ENCODE results near the gene FAM81A.

Gene FAM81A

DNA sequence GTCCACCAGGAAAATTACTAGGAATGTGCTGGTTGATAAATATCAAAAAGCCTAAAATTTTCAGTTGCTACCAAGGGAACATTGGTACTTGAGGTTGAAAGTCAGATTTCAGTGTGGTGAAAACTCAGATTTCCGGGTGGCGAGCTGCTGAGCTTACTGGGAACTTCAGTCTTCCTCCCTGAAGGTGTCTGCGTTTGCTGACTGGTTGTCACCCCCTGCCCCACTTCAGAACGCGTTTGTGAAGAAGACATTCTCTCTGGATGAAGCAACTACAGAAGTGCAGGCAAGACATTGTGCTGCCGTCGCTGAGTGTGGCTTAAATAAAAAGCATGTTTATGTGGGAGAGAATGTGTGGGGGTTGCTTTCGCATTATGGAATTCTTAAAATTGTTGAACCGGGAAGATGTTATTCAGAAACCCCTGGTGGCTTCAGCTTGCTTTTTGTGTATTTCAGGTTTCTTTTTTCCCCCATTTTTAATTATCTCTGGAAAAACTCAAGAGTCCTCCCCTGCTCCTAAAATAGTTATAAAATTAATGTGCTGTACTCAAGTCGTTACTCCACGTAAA is 7.1 kb downstream of the FAM81A start:
- no peak overlapping the region for H3K4me3 ChIP-seq (ENCODE audit: low read depth, low read length)
- no peak for TF ChIP-seq CTCF (IDR thresholded peaks at IDR 0.05; ENCODE audit: insufficient read depth, low read length, missing control alignments)
- no peak for DNase-seq (ENCODE audit: low read depth, low spot score)
- ChIA-PET CTCF (interaction anchor here (1.1 kb wide), 2 partner anchors 15 to 25 kb away, joined by 3 to 4 read pairs; no protein-coding TSS in a partner anchor), POLR2A (no interaction called here)

- CTCF ChIA-PET, result interaction anchor here (1.1 kb wide), 1 partner anchor 26 kb away, joined by 4 read pairs; no protein-coding TSS in a partner anchor
These were observed 8.4 kb downstream of the FAM81A start for GRCh38 chr15:59446232-59446957.

DNA sequence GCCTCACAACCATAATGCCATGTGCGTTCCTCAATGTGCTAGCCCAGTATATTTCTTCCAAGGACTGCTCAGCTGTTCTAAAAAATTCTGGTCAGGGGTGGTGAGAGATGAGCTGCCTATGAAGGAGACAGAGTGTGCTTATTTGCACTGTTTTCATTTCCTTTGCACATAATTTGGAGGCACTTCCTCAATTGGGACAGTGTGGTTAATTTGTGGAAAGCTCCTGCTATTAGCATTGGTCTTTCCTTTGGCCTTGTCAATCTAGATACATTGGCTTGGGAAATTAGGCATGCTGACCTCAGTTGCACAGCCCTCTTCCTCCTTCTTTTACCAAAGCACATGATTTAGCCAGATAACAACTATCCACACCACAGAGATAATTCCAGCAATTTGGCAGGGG is 9.4 kb downstream of the FAM81A start:
- ChIA-PET CTCF (no interaction called here), POLR2A (no interaction called here)
- no peak for DNase-seq (ENCODE audit: low read depth, low spot score)
- no peak for TF ChIP-seq CTCF (IDR thresholded peaks at IDR 0.05; ENCODE audit: insufficient read depth, low read length, missing control alignments)
- H3K4me3 ChIP-seq (ENCODE audit: low read depth, low read length), result no peak overlapping the region

More at GRCh38 chr15:59446232-59446957, 8.4 kb downstream of the FAM81A start:
- DNase-seq (ENCODE audit: low read depth, low spot score), result no peak
- no peak overlapping the region for H3K4me3 ChIP-seq (ENCODE audit: low read depth, low read length)
- POLR2A ChIA-PET, result no interaction called here
- no peak for TF ChIP-seq CTCF (IDR thresholded peaks at IDR 0.05; ENCODE audit: insufficient read depth, low read length, missing control alignments)

DNA sequence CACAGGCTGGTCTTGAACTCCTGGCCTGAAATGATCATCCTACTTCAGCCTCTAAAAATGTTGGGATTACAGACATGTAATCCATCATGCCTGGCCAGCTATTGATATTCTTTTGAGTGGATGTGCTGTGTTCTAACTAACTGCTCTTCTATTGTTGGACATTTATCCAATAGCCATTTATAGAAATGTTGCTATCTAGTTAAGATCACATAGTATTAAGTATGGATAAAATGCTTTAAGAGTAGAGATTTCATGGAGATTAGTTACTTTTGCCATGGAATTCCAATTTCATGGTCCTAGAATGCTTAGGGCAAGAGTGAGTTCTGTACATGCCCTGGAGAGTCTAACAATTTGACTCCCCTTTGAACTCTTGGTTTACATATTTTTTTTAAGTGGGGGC is 10.9 kb downstream of the FAM81A start:
- H3K4me3 ChIP-seq (ENCODE audit: low read depth, low read length), result no peak overlapping the region
- POLR2A ChIA-PET, result no interaction called here
- CTCF ChIA-PET, result interaction anchor here (1.0 kb wide), 1 partner anchor 10 kb away, joined by 4 read pairs; no protein-coding TSS in a partner anchor
- TF ChIP-seq CTCF (IDR thresholded peaks at IDR 0.05; ENCODE audit: insufficient read depth, low read length, missing control alignments), result no peak
- DNase-seq (ENCODE audit: low read depth, low spot score), result no peak

DNA sequence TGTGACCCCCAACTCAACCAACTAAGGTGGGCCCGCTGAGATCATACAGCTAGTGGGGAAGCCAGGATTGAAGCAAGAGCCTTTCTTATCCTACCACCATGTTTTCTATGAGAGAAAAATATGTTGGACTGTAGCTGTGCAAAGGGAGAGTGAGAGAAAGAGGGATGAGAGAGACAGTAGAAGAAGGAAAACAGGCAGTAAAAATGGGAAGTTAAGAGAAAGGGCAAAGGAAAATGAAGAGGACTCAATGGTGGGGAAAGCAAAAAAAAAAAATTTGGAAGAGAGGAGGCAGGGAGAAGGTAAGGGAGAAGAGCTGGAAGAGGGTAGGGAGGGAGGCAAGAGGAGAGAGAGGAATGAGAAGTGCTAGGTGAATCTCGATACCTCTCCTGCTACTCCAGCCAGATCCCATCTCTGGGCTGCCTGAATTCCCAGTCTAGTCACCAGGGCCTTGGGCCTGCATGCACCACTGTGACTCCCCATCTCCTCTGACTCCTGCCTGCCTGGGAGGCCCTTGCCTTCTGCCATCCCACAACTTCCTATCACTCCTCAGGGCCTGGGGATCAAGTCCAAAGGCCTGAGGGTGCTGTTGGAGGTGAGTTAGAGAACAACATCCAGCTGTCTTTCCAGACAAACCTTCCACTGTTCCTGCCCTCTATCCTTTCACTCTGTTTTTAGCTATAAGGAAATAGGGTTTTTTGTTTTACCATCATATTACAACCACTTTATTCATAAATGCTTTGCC is 15.7 kb downstream of the FAM81A start:
- no peak for DNase-seq (ENCODE audit: low read depth, low spot score)
- ChIA-PET CTCF (no interaction called here), POLR2A (no interaction called here)
- no peak for TF ChIP-seq CTCF (IDR thresholded peaks at IDR 0.05; ENCODE audit: insufficient read depth, low read length, missing control alignments)
- H3K4me3 ChIP-seq (ENCODE audit: low read depth, low read length), result no peak overlapping the region

GRCh38 chr15:59456114-59456513 is 18.1 kb downstream of the FAM81A start:
- ChIA-PET POLR2A (no interaction called here), CTCF (no interaction called here)
- DNase-seq (ENCODE audit: low read depth, low spot score), result no peak
- TF ChIP-seq CTCF (IDR thresholded peaks at IDR 0.05; ENCODE audit: insufficient read depth, low read length, missing control alignments), result no peak
- H3K4me3 ChIP-seq (ENCODE audit: low read depth, low read length), result no peak overlapping the region

Measured in AG04449 (cell line).